ENCODE data around the gene FLACC1.

The FLACC1 gene

GRCh38 chr2:201273330-201273983 is 83.7 kb downstream of the FLACC1 start:
- no peak for DNase-seq

GRCh38 chr2:201271917-201272316 is 85.2 kb downstream of the FLACC1 start:
- no peak for DNase-seq

- DNase-seq, result no peak
Measured at GRCh38 chr2:201270293-201271001, 86.7 kb downstream of the FLACC1 start.

GRCh38 chr2:201269764-201270163 is 87.4 kb downstream of the FLACC1 start:
- no peak for DNase-seq

GRCh38 chr2:201267278-201268030 is 89.7 kb downstream of the FLACC1 start:
- DNase-seq, result no peak

- no peak for DNase-seq
Measured at GRCh38 chr2:201266629-201267028, 90.5 kb downstream of the FLACC1 start.

GRCh38 chr2:201264472-201265173 is 92.5 kb downstream of the FLACC1 start:
- DNase-seq, result no peak

- DNase-seq, result no peak
Measured at GRCh38 chr2:201263779-201264178, 93.4 kb downstream of the FLACC1 start.

- DNase-seq, result no peak
Measured at GRCh38 chr2:201262718-201263117, 94.4 kb downstream of the FLACC1 start.

- DNase-seq, result no peak
Measured at GRCh38 chr2:201261906-201262305, 95.2 kb downstream of the FLACC1 start.

GRCh38 chr2:201261471-201261870 is 95.7 kb downstream of the FLACC1 start:
- DNase-seq, result no peak

GRCh38 chr2:201260302-201260800 is 96.8 kb downstream of the FLACC1 start, which contains the start of gene CASP8:
CASP8 (plus strand) TSS chr2:201260536; CDS start chr2:201266487, 5,951 bp downstream.
- DNase-seq, result no peak

- no peak for DNase-seq
Measured at GRCh38 chr2:201258666-201259615, 98.2 kb downstream of the FLACC1 start.

GRCh38 chr2:201257956-201258665 is 99.0 kb downstream of the FLACC1 start:
- DNase-seq, result peak; percentile 48

- no peak for DNase-seq
Measured at GRCh38 chr2:201257381-201257955, 99.7 kb downstream of the FLACC1 start.

GRCh38 chr2:201256082-201256481 is 101.1 kb downstream of the FLACC1 start:
- no peak for DNase-seq

GRCh38 chr2:201255408-201256033 is 101.6 kb downstream of the FLACC1 start:
- no peak for DNase-seq

- no peak for DNase-seq
Measured at GRCh38 chr2:201254081-201254730, 102.9 kb downstream of the FLACC1 start.

- no peak for DNase-seq
Measured at GRCh38 chr2:201250741-201251140, 106.4 kb downstream of the FLACC1 start.

GRCh38 chr2:201249889-201250288 is 107.3 kb downstream of the FLACC1 start:
- no peak for DNase-seq

Data from eye (tissue), 1 donor.